ENCODE results near the gene ABCB11.

Gene ABCB11

DNA sequence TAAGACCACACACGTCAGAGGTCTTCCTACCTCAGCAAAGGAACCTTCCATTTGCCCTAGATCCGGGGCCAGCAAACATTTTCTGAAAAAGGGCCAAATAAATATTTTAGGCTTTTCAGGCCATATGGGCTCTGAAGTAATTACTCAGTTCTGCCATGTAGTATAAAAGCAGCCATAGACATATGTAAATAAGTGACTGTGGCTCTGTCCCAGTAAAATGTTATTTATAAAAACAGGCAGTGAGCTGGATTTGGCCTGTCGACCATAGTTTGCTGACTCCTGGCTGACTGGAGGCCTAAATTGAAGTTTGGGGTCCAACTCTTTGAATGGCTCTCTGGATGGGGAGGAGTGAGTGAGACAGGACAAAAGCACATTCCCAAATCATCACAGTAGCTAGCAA, 49.5 kb downstream of the ABCB11 start:
- TF ChIP-seq GATA2 (IDR thresholded peaks at IDR 0.05; ENCODE audit: low read depth, low read length) (no peak), GATA3 (IDR thresholded peaks at IDR 0.05; ENCODE audit: low read depth, low read length) (no peak)

DNA sequence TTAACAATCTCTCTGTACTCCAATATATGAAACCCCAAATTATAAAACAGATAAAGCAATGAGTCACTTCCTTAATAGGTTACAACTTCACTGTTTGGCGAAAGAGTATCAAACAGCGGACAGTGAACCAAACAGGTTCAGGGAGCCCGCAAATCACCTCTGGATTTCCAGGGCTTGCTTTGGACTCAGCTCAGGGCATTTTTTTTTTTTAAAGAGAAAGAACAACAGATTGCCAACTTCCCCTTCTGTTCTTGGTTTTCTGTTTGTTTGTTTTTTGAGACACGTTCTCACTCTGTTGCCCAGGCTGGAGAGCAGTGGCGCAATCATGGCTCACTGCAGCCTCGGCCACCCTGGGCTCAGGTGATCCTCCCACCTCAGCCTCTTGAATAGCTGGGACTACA, 52.7 kb downstream of the ABCB11 start:
- no peak for TF ChIP-seq GATA3 (IDR thresholded peaks at IDR 0.05; ENCODE audit: low read depth, low read length)
- no peak for TF ChIP-seq GATA2 (IDR thresholded peaks at IDR 0.05; ENCODE audit: low read depth, low read length)

DNA sequence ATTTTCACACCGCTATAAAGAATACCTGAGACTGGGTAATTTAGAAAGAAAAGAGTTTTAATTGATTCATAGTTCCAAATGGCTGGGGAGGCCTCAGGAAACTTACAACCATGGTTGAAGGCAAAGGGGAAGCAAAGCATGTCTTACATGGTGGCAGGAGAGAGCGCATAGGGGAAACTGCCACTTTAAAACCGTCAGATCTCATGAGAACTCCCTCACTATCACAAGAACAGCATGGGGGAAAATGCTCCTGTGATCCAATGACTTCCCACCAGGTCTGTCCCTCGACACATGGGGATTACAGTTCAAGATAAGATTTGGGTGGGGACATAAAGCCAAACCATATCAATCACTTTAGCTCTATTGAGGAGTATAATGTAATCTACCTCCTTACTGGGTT, 53.5 kb downstream of the ABCB11 start:
- no peak for TF ChIP-seq GATA3 (IDR thresholded peaks at IDR 0.05; ENCODE audit: low read depth, low read length)
- TF ChIP-seq GATA2 (IDR thresholded peaks at IDR 0.05; ENCODE audit: low read depth, low read length): no peak

DNA sequence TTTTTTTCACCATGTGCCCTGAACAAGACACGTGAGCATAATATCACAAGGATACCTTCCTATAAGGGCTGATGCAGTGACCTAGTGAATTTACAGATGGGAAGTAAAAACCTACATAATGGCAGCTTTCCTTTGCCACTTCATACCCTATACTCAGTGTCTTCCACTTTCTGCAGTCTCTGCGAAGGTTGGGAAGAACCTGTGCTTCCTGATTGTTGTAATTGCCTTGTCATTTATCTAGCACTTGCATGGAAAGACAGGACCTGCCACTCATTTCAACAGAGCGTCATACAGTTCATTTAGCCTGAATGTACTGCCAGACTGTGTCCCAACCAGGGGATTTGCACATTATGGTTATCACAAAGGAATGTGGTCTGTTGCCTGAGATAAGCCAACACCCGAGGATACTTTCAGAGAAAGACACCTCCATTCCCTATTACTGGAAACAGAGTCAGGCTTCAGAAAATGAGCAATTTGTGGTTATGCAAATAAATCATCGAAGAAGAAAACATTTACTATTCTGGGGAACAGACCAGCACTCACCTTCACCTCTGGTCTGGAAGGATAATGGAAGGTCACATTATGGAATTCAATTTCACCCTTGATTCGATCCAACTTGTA, 55.0 kb downstream of the ABCB11 start:
- TF ChIP-seq GATA2 (IDR thresholded peaks at IDR 0.05; ENCODE audit: low read depth, low read length): no peak
- no peak for TF ChIP-seq GATA3 (IDR thresholded peaks at IDR 0.05; ENCODE audit: low read depth, low read length)

DNA sequence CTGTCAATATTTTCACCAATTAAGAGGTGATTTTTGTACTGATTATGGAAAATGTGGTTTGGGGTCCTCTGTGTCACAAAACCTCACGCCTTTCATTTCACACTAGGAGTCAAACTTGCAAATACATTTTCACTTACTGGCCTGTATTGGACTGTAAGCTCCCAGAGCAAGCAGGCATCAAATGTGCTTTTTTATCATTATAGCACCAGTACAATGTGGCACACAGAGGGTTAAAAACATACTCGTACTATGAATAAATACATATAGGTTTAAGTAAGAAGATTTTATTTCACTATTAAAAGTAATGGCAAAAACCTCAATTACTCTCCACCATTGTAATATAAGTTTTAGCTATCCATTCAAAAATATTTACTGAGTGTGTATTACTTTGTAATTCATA, 56.7 kb downstream of the ABCB11 start:
- TF ChIP-seq GATA2 (IDR thresholded peaks at IDR 0.05; ENCODE audit: low read depth, low read length) (no peak), GATA3 (IDR thresholded peaks at IDR 0.05; ENCODE audit: low read depth, low read length) (no peak)

DNA sequence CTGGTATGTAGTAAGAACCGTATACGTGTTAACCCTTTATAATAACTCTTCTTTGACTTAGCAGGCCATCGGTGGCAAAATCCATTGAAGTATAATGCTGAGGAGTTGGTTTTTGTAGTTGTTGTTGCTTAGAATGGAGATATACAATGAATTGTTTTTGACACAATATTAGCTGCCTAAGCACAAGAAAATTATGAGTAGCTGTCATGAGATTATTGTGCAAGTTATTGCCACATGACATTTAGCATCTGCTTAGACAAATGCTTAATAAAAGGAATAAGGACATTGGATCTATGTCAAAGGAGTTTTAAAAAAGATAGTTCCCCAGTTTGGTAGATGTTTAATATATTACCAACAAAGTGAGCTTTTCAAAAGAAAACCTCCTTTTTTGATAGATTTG, 59.9 kb downstream of the ABCB11 start:
- TF ChIP-seq GATA2 (IDR thresholded peaks at IDR 0.05; ENCODE audit: low read depth, low read length) (no peak), GATA3 (IDR thresholded peaks at IDR 0.05; ENCODE audit: low read depth, low read length) (no peak)

DNA sequence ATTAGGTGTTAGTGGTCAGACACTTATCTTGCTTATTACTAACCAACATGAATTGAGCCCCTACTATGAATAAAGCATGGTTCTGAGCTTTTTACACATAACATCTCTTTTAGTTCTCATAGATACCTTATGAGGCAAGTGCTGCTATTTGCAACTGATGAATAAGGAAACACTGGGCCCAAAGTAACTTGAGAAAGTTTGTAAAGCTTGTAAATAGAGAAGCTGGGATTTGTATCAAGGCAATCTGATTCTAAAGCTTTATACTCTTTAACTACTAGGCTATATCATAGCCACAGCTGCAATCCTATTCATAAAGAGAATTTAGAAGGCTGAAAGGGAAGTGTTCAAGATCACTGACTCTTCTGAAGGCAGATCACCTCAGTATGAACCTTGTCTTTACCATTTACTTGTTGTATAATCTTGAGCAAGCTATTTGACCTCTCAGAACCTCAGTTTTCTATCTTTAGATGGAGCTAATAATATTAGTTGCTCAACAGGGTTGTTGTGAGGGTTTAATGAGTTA, 60.4 kb downstream of the ABCB11 start:
- TF ChIP-seq GATA2 (IDR thresholded peaks at IDR 0.05; ENCODE audit: low read depth, low read length) (no peak), GATA3 (IDR thresholded peaks at IDR 0.05; ENCODE audit: low read depth, low read length) (no peak)

DNA sequence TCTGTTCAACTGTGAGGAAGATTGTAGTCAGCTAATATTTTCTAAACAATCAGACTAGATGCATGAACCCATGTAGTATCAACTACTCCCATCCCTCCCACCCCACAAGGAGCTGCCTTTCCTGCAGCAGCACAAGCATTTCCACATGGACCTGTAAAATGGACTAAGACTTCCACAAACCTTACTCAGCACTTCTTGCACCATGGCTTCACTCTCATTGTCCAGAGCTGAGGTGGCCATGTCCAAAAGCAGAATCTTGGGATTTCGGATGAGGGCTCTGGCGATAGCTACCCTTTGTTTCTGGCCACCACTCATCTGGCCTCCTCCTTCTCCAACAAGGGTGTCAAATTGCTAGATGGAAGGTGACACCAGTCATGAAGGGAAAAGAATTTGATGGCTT, 61.3 kb downstream of the ABCB11 start:
- TF ChIP-seq GATA2 (IDR thresholded peaks at IDR 0.05; ENCODE audit: low read depth, low read length) (no peak), GATA3 (IDR thresholded peaks at IDR 0.05; ENCODE audit: low read depth, low read length) (no peak)

DNA sequence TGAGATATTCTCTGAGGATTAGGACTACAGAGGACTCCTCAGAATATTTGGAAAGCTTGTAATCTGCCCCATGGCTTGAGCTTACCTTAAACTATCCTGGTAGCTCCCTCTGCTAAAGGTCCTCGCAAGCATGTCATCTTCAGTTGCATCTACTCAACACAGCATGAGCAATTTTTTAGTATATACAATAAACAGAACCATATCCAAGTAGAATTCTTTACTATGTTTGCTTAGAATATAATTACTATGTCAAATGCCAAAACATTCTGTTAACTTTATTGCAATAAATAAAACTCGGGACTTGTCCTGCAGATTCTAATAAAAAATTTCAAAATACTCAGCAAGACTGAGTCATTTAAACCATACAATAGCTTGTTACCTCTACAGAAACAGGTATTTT, 62.8 kb downstream of the ABCB11 start:
- TF ChIP-seq GATA2 (IDR thresholded peaks at IDR 0.05; ENCODE audit: low read depth, low read length) (no peak), GATA3 (IDR thresholded peaks at IDR 0.05; ENCODE audit: low read depth, low read length) (no peak)

DNA sequence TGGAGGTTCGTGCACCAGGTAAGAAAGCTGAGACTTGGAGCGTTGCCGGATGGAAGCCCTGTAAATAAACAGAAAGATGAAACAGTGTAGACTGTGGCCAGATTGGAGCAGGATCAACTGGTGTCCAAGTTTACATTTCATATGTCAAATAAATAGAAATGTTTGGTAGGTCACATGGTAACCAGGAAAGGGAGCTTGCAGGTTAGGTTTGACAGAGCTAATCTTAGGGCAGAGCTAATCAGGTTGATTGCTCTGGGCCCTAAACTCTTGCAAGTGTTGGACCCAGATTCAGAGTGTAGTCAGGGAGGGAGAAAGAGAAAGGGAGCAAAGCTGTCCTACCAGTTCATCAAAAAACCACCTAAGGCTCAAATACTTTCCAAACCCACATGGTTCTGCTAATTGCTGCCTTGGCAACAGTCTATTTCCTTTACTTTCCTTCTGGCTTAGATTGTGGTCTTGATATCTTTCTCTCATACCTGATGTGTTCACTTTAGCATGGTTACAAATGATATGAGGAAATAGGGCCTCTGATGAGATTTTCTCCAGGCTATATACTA, 66.8 kb downstream of the ABCB11 start:
- no peak for TF ChIP-seq GATA3 (IDR thresholded peaks at IDR 0.05; ENCODE audit: low read depth, low read length)

DNA sequence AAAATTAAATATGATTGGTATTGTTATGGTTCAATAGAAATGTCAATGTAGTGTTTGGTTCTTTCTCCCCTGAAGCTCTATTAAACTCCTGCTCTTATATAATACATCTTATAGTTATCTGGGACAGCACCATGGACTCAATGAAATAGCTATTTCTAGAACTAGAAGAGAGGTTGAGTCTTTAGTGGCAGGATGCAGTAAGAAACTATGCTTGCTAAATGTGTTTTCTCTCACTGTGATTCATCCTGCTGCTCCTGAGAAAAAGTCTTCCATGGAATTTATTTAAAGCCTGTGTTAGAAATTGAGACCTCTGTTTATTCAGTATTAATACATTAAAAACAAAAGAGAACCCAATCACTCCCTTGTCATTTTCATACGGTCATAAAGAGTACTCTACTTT, 68.5 kb downstream of the ABCB11 start:
- TF ChIP-seq GATA2 (IDR thresholded peaks at IDR 0.05; ENCODE audit: low read depth, low read length): no peak
- no peak for TF ChIP-seq GATA3 (IDR thresholded peaks at IDR 0.05; ENCODE audit: low read depth, low read length)

DNA sequence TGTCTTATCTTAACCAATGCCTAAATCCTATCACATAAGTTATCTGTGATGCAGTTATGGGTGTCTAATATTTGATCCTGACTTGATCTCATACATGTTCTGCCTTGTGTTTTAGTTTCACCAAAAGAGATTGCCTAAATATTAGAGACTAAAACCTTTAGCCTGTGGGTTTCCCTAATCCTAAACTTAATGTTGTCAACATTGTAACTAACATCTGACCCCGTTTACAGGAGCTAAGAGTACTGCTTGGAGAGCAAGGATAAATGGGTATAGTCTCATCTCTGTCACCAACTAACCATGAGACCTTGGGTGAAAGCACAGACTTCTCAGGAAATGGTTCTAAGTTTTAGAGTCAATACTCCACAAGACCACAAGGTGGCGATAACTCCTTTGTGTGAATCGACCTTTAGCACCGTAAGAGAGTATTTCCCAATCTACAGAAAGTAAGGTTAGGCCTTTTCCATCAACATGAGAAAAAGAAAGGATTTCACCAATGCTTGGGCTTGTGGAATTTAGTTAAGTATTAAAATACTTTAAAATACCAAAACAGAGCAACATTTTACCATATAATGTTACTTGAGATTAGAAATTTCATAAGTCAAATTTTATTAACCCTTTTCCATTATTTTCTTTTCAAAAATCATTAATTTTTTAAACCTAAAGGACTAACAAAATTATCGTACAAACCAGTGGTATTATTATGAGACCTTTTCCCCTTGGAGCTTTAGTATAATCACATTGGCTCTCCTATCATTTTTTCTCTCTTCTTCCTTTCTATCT, 69.5 kb downstream of the ABCB11 start:
- no peak for TF ChIP-seq GATA2 (IDR thresholded peaks at IDR 0.05; ENCODE audit: low read depth, low read length)
- TF ChIP-seq GATA3 (IDR thresholded peaks at IDR 0.05; ENCODE audit: low read depth, low read length): no peak

DNA sequence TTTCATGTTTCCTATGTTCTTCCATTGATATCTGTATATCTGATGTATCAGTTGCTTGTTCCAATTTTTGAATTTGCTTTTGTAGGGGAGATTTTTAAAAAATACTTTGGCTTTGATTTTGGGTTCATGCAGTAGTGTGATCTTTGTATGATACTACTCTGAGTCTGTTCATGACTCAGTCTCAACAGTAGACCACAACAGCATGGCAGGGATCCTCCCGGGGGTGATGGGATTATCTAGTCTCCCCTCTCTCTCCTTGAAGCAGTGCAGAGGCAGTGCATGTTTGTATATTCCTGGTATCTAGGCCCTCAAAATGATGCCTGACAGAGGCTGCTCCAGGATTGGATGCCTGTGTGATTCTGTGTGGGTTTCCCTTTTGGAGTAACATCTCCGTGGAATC, 74.7 kb downstream of the ABCB11 start:
- no peak for TF ChIP-seq GATA2 (IDR thresholded peaks at IDR 0.05; ENCODE audit: low read depth, low read length)
- no peak for TF ChIP-seq GATA3 (IDR thresholded peaks at IDR 0.05; ENCODE audit: low read depth, low read length)

DNA sequence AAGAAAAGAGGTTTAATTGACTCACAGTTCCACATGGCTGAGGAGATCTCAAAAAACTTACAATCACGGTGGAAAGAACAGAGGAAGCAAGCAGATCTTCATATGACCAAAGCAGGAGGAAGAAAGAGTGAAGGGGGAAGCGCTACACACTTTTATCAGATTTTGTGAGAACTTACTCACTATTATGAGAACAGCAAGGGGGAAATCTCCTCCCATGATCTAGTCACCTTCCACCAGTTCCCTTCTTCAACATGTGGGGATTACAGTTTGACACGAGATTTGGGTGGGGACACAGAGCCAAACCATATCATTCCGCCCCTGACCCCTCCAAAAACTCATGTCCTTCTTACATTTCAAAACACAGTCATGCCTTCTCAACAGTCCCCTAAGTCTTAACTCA, 75.8 kb downstream of the ABCB11 start:
- TF ChIP-seq GATA2 (IDR thresholded peaks at IDR 0.05; ENCODE audit: low read depth, low read length) (no peak), GATA3 (IDR thresholded peaks at IDR 0.05; ENCODE audit: low read depth, low read length) (no peak)

DNA sequence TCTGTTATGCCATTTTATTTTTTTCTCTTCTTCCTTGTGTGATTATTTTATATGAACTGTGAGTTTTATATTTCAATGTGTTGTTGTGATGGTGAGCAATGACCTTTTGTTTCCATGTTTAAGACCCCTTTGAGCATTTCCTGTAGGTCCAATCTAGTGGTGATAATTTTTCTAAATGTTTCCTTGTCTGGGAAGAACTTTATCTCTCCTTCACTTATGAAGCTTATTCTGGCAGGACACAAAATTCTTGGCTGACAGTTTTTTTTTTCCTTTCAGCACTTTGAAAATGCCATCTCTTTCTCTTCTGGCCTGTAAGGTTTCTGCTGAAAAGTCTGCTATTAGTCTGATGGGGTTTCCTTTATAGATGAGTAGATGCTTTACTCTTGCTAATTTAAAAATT, 76.9 kb downstream of the ABCB11 start:
- TF ChIP-seq GATA2 (IDR thresholded peaks at IDR 0.05; ENCODE audit: low read depth, low read length) (no peak), GATA3 (IDR thresholded peaks at IDR 0.05; ENCODE audit: low read depth, low read length) (no peak)

Measured in SH-SY5Y (cell line).